GM23338 (cell line): Measurements from ENCODE around the gene KRT7. TPM values are rescaled to one million over a fixed set of nuclear protein-coding genes. Genes with fewer than 3 reads are reported as not detected.

ENCODE experiments used
- ATAC-seq: fragments of 200-7000 bp; cut with Tn5 transposase; 3 replicates; pipeline ENCODE4 v1.9.1; 2020
- DNase-seq: peaks from one replicate; pipeline ENCODE4 v3.0.0-alpha.2; 2015; ENCODE audit warnings: low spot score
- H2AFZ ChIP-seq: fragments of 200-600 bp; sonication (generic); 2 replicates; pipeline ENCODE4 v1.8.0; 2016; ENCODE audit warnings: antibody characterized with exemption, mild to moderate bottlenecking, moderate library complexity
- H3F3A ChIP-seq: fragments of 200-600 bp; sonication (generic); replicated peaks from 2 replicates; pipeline ENCODE4 v1.8.0; 2017; ENCODE audit warnings: antibody characterized with exemption, mixed run types, low read depth
- H3K27ac ChIP-seq: fragments of 200-600 bp; sonication (generic); 2 replicates; pipeline ENCODE4 v1.6.1; 2016; ENCODE audit warnings: low read depth
- H3K27me3 ChIP-seq: fragments of 200-600 bp; sonication (generic); 2 replicates; pipeline ENCODE4 v1.8.0; 2016; ENCODE audit warnings: mild to moderate bottlenecking, mixed run types, moderate library complexity; ENCODE audit not compliant: insufficient read depth
- H3K36me3 ChIP-seq: fragments of 200-600 bp; sonication (generic); 2 replicates; pipeline ENCODE4 v1.8.0; 2016; ENCODE audit warnings: mild to moderate bottlenecking; ENCODE audit not compliant: insufficient read depth
- H3K4me1 ChIP-seq: fragments of 200-600 bp; sonication (generic); 2 replicates; pipeline ENCODE4 v1.8.0; 2016; ENCODE audit warnings: mild to moderate bottlenecking, moderate library complexity; ENCODE audit not compliant: insufficient read depth
- H3K4me2 ChIP-seq: fragments of 200-600 bp; sonication (generic); 2 replicates; pipeline ENCODE4 v1.7.1; 2017; ENCODE audit warnings: mixed run types
- H3K4me3 ChIP-seq: fragments of 200-600 bp; sonication (generic); 2 replicates; pipeline ENCODE4 v1.6.1; 2016; ENCODE audit warnings: mixed run types
- H3K79me2 ChIP-seq: fragments of 200-600 bp; sonication (generic); replicated peaks from 2 replicates; pipeline ENCODE4 v1.8.0; 2017; ENCODE audit warnings: mild to moderate bottlenecking; ENCODE audit not compliant: insufficient read depth
- H3K9me2 ChIP-seq: fragments of 200-600 bp; sonication (generic); 2 replicates; pipeline ENCODE4 v1.8.0; 2017; ENCODE audit not compliant: insufficient read depth
- H4K20me1 ChIP-seq: fragments of 200-600 bp; sonication (generic); replicated peaks from 2 replicates; pipeline ENCODE4 v1.8.0; 2017; ENCODE audit warnings: mild to moderate bottlenecking; ENCODE audit not compliant: insufficient read depth
- H3K27ac Mint-ChIP-seq: 2 replicates; pipeline ENCODE4 v1.8.0; 2020; ENCODE audit warnings: inconsistent platforms, mild to moderate bottlenecking, moderate library complexity, mixed read lengths
- H3K27me3 Mint-ChIP-seq: 3 replicates; pipeline ENCODE4 v1.8.0; 2022; ENCODE audit warnings: low read depth, mild to moderate bottlenecking, moderate library complexity, mixed read lengths, inconsistent platforms; ENCODE audit not compliant: insufficient read depth, poor library complexity
- H3K36me3 Mint-ChIP-seq: 3 replicates; pipeline ENCODE4 v1.8.0; 2021; ENCODE audit warnings: low read depth, mild to moderate bottlenecking, inconsistent platforms, moderate library complexity, mixed read lengths
- H3K4me1 Mint-ChIP-seq: 3 replicates; pipeline ENCODE4 v1.8.0; 2020; ENCODE audit warnings: mild to moderate bottlenecking, inconsistent platforms, mixed read lengths
- H3K4me3 Mint-ChIP-seq: 3 replicates; pipeline ENCODE4 v1.8.0; 2021; ENCODE audit warnings: moderate library complexity, mild to moderate bottlenecking, inconsistent platforms, mixed read lengths
- H3K9me3 Mint-ChIP-seq: 3 replicates; pipeline ENCODE4 v1.8.0; 2020; ENCODE audit warnings: moderate library complexity, mild to moderate bottlenecking, inconsistent platforms, mixed read lengths
- CREB1 ChIP-seq: fragments of 250-450 bp; sonication (Bioruptor Pico); IDR thresholded peaks from 2 replicates; pipeline ENCODE4 v1.5.0; 2020; ENCODE audit warnings: low read depth, mild to moderate bottlenecking, moderate library complexity
- EZH2phosphoT487 ChIP-seq: fragments of 200-600 bp; sonication (generic); IDR thresholded peaks from one replicate; pipeline ENCODE4 v1.8.1; 2018; ENCODE audit warnings: antibody characterized with exemption; ENCODE audit not compliant: unreplicated experiment
- JUNB ChIP-seq: IDR thresholded peaks from one replicate; pipeline ENCODE4 v1.6.1; 2016; ENCODE audit warnings: antibody characterized with exemption; ENCODE audit not compliant: unreplicated experiment
- NANOG ChIP-seq: IDR thresholded peaks from 2 replicates; pipeline ENCODE4 v1.6.1; 2016; ENCODE audit warnings: antibody characterized with exemption, borderline replicate concordance
- ZNF331 ChIP-seq: fragments of 250-450 bp; sonication (Bioruptor Pico); IDR thresholded peaks from 2 replicates; pipeline ENCODE4 v1.5.0; 2020; ENCODE audit warnings: low read depth, mild to moderate bottlenecking, moderate library complexity
- polyA plus RNA-seq: library from polyadenylated mRNA; unstranded; fragments of >200 nt; fragmentation: Nextera tagmentation; extraction: Ambion mirVana; gene quantifications from 2 replicates; pipeline ENCODE4 v1.2.1, GENCODE V29; 2016
- total RNA-seq: library from RNA; depleted of rRNA; stranded (reverse); fragments of >200 nt; shearing (Covaris generic); gene quantifications from 2 replicates; pipeline ENCODE4 v1.2.3, GENCODE V29; 2014
- TF ChIP-seq, protein P1 (sequence below): fragments of 250-450 bp; sonication (Bioruptor Pico); IDR thresholded peaks from 2 replicates; pipeline ENCODE4 v1.5.0; 2020; ENCODE audit warnings: mild to moderate bottlenecking, moderate library complexity
- TF ChIP-seq, protein P2 (sequence below): IDR thresholded peaks from one replicate; pipeline ENCODE4 v1.6.1; 2018; ENCODE audit warnings: antibody characterized with exemption; ENCODE audit not compliant: unreplicated experiment
- TF ChIP-seq, protein P3 (sequence below), 2 experiments: fragments of 200-600 bp in 1 of 2; sonication (generic) in 1 of 2; conservative IDR thresholded peaks; 2 replicates each; pipeline versions ENCODE4 v1.5.1 to v1.6.1; 2016 to 2017; ENCODE audit warnings: antibody characterized with exemption in 2 of 2, low read depth in 2 of 2, mild to moderate bottlenecking in 2 of 2, moderate library complexity in 1 of 2
- TF ChIP-seq, protein P4 (sequence below): IDR thresholded peaks from 2 replicates; pipeline ENCODE4 v1.6.1; 2016; ENCODE audit warnings: antibody characterized with exemption

Gene KRT7
- total and polyA plus RNA-seq, 2 experiments from 2014 or later: 6.5 to 9.4 TPM

DNA sequence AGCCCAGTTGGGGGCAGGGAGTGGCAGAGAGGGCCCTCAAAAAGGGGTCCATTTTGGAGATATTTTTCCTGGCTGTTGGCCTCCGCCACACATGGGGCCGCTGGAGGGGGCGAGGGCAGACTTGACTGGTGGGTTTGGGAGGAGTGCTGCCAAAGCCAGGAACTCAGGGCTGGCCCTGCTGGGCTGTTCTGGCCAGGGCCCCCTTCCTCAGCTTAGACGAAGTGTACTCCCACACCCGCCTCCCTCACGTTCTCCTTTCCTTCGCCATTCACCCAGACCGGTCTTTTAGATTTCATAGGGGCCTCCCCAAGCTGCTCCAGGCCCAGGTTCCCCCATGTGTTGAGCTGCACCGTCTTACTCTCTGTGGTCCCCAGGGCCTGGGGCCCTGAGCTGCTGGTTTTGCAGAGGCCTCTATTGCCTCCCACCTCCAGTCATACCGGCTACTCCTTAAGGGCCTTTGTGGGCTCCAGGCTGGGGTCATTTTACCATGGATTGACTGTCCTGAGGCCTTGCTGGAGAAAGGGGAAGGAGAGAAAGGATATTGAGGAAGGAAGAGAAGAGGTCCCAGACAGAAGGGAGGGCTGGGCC lies 1.3 kb downstream of the KRT7 start (continued):
- TF ChIP-seq, protein P1, sequence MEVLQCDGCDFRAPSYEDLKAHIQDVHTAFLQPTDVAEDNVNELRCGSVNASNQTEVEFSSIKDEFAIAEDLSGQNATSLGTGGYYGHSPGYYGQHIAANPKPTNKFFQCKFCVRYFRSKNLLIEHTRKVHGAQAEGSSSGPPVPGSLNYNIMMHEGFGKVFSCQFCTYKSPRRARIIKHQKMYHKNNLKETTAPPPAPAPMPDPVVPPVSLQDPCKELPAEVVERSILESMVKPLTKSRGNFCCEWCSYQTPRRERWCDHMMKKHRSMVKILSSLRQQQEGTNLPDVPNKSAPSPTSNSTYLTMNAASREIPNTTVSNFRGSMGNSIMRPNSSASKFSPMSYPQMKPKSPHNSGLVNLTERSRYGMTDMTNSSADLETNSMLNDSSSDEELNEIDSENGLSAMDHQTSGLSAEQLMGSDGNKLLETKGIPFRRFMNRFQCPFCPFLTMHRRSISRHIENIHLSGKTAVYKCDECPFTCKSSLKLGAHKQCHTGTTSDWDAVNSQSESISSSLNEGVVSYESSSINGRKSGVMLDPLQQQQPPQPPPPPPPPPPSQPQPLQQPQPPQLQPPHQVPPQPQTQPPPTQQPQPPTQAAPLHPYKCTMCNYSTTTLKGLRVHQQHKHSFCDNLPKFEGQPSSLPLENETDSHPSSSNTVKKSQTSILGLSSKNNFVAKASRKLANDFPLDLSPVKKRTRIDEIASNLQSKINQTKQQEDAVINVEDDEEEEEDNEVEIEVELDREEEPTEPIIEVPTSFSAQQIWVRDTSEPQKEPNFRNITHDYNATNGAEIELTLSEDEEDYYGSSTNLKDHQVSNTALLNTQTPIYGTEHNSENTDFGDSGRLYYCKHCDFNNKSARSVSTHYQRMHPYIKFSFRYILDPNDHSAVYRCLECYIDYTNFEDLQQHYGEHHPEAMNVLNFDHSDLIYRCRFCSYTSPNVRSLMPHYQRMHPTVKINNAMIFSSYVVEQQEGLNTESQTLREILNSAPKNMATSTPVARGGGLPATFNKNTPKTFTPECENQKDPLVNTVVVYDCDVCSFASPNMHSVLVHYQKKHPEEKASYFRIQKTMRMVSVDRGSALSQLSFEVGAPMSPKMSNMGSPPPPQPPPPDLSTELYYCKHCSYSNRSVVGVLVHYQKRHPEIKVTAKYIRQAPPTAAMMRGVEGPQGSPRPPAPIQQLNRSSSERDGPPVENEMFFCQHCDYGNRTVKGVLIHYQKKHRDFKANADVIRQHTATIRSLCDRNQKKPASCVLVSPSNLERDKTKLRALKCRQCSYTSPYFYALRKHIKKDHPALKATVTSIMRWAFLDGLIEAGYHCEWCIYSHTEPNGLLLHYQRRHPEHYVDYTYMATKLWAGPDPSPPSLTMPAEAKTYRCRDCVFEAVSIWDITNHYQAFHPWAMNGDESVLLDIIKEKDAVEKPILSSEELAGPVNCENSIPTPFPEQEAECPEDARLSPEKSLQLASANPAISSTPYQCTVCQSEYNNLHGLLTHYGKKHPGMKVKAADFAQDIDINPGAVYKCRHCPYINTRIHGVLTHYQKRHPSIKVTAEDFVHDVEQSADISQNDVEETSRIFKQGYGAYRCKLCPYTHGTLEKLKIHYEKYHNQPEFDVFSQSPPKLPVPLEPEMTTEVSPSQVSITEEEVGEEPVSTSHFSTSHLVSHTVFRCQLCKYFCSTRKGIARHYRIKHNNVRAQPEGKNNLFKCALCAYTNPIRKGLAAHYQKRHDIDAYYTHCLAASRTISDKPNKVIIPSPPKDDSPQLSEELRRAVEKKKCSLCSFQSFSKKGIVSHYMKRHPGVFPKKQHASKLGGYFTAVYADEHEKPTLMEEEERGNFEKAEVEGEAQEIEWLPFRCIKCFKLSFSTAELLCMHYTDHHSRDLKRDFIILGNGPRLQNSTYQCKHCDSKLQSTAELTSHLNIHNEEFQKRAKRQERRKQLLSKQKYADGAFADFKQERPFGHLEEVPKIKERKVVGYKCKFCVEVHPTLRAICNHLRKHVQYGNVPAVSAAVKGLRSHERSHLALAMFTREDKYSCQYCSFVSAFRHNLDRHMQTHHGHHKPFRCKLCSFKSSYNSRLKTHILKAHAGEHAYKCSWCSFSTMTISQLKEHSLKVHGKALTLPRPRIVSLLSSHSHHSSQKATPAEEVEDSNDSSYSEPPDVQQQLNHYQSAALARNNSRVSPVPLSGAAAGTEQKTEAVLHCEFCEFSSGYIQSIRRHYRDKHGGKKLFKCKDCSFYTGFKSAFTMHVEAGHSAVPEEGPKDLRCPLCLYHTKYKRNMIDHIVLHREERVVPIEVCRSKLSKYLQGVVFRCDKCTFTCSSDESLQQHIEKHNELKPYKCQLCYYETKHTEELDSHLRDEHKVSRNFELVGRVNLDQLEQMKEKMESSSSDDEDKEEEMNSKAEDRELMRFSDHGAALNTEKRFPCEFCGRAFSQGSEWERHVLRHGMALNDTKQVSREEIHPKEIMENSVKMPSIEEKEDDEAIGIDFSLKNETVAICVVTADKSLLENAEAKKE (CRISPR knock-in tag): no peak
- TF ChIP-seq JUNB: no peak

DNA sequence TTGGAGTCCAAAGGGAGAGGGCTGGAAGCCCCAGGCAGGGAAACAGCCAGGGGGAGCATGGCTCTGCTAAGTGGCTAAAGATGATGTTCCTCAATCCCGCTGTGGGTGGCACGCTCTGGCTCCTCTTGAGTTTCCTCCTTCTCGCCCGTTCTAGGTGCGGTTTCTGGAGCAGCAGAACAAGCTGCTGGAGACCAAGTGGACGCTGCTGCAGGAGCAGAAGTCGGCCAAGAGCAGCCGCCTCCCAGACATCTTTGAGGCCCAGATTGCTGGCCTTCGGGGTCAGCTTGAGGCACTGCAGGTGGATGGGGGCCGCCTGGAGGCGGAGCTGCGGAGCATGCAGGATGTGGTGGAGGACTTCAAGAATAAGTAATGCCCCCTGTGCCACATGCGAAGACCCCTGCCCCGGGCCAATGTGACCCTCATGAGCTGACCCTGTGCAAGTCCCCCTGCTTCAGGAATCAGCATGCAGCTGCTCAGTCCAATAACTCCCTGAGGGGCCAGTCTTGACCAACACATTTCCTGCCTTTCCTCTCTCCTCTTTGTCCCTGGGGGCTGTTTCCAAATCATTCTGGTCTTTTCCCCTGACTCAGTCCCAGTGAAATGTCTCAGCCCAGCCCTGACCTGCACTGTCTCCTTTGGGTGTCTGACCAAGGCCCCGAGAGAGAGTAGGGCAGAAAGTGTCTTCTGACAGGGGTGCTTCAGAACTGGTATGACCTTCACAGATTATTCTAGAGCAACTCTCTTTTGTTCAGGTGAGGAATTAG lies 2.1 kb downstream of the KRT7 start:
- DNase-seq: no peak
- Mint-ChIP-seq H3K4me3 (no peak overlapping the region), H3K27ac (no peak overlapping the region), H3K27me3 (peaks cover 46% of the 10 kb centered on the region), H3K36me3 (peaks cover 5% of the 10 kb centered on the region), H3K4me1 (peaks cover 61% of the 10 kb centered on the region), H3K9me3 (no peaks in the 10 kb centered on the region)
- Histone ChIP-seq H3K27me3 (peaks cover 37% of the 10 kb centered on the region), H3K79me2 (no peaks in the 10 kb centered on the region), H3F3A (no peaks in the 10 kb centered on the region), H3K27ac (no peak overlapping the region), H3K4me1 (peaks cover 37% of the 10 kb centered on the region), H4K20me1 (no peaks in the 10 kb centered on the region), H3K4me3 (no peak overlapping the region), H2AFZ (no peak overlapping the region), H3K36me3 (no peaks in the 10 kb centered on the region), H3K9me2 (0 out of 2 replicates have a peak, but pooled peaks cover 5% of the 10 kb centered on the region), H3K4me2 (no peak overlapping the region)
- no peak for ATAC-seq
- TF ChIP-seq EZH2phosphoT487 (no peak), CREB1 (CRISPR knock-in tag) (no peak), ZNF331 (no peak), NANOG (no peak)
- TF ChIP-seq, protein P2, sequence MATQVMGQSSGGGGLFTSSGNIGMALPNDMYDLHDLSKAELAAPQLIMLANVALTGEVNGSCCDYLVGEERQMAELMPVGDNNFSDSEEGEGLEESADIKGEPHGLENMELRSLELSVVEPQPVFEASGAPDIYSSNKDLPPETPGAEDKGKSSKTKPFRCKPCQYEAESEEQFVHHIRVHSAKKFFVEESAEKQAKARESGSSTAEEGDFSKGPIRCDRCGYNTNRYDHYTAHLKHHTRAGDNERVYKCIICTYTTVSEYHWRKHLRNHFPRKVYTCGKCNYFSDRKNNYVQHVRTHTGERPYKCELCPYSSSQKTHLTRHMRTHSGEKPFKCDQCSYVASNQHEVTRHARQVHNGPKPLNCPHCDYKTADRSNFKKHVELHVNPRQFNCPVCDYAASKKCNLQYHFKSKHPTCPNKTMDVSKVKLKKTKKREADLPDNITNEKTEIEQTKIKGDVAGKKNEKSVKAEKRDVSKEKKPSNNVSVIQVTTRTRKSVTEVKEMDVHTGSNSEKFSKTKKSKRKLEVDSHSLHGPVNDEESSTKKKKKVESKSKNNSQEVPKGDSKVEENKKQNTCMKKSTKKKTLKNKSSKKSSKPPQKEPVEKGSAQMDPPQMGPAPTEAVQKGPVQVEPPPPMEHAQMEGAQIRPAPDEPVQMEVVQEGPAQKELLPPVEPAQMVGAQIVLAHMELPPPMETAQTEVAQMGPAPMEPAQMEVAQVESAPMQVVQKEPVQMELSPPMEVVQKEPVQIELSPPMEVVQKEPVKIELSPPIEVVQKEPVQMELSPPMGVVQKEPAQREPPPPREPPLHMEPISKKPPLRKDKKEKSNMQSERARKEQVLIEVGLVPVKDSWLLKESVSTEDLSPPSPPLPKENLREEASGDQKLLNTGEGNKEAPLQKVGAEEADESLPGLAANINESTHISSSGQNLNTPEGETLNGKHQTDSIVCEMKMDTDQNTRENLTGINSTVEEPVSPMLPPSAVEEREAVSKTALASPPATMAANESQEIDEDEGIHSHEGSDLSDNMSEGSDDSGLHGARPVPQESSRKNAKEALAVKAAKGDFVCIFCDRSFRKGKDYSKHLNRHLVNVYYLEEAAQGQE: no peak
- TF ChIP-seq, protein P3, sequence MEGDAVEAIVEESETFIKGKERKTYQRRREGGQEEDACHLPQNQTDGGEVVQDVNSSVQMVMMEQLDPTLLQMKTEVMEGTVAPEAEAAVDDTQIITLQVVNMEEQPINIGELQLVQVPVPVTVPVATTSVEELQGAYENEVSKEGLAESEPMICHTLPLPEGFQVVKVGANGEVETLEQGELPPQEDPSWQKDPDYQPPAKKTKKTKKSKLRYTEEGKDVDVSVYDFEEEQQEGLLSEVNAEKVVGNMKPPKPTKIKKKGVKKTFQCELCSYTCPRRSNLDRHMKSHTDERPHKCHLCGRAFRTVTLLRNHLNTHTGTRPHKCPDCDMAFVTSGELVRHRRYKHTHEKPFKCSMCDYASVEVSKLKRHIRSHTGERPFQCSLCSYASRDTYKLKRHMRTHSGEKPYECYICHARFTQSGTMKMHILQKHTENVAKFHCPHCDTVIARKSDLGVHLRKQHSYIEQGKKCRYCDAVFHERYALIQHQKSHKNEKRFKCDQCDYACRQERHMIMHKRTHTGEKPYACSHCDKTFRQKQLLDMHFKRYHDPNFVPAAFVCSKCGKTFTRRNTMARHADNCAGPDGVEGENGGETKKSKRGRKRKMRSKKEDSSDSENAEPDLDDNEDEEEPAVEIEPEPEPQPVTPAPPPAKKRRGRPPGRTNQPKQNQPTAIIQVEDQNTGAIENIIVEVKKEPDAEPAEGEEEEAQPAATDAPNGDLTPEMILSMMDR (conservative IDR thresholded peaks at IDR 0.05; ENCODE audit: low read depth in 2 of 2): no peak
- TF ChIP-seq, protein P4, sequence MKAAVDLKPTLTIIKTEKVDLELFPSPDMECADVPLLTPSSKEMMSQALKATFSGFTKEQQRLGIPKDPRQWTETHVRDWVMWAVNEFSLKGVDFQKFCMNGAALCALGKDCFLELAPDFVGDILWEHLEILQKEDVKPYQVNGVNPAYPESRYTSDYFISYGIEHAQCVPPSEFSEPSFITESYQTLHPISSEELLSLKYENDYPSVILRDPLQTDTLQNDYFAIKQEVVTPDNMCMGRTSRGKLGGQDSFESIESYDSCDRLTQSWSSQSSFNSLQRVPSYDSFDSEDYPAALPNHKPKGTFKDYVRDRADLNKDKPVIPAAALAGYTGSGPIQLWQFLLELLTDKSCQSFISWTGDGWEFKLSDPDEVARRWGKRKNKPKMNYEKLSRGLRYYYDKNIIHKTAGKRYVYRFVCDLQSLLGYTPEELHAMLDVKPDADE: no peak
